HG03045 (cell line): ENCODE results near the gene EML3.

Source experiments
- ATAC-seq: cut with Tn5 transposase; IDR thresholded peaks from one replicate; pipeline ENCODE4 v1.9.1; 2021; ENCODE audit warnings: mild to moderate bottlenecking, moderate library complexity; ENCODE audit not compliant: unreplicated experiment

EML3 gene

GRCh38 chr11:62553839-62554361 is 58.7 kb downstream of the EML3 start:
- ATAC-seq: no peak

- ATAC-seq: no peak
These were observed 59.3 kb downstream of the EML3 start for GRCh38 chr11:62553080-62553838.

GRCh38 chr11:62552485-62553079 is 60.0 kb downstream of the EML3 start:
- ATAC-seq: no peak
